Hematopoietic multipotent progenitor cell (in vitro differentiated cells): ENCODE measurements around the gene DALRD3. TPM values are rescaled to one million over a fixed set of nuclear protein-coding genes. Genes with fewer than 3 reads are reported as not detected.

Experiments
- DNase-seq, 3 donors: peaks; one replicate each; pipeline ENCODE4 v3.0.0-alpha.2; 2011 to 2015; ENCODE audit warnings: low read depth in 2 of 3, low spot score in 2 of 3
- small RNA-seq: library from RNA; depleted of rRNA; stranded (forward); fragments of <200 nt; gene quantifications from one replicate; pipeline ENCODE3, GENCODE V24; 2012
- total RNA-seq: library from RNA; depleted of rRNA; stranded (reverse); fragments of >200 nt; gene quantifications from one replicate; pipeline ENCODE4 v1.2.3, GENCODE V29; 2012

DALRD3 gene
- total RNA-seq, 1 donor = 83.7 TPM

GRCh38 chr3:48984663-48985062, 33.7 kb downstream of the DALRD3 start:
- DNase-seq = no peak

DNA sequence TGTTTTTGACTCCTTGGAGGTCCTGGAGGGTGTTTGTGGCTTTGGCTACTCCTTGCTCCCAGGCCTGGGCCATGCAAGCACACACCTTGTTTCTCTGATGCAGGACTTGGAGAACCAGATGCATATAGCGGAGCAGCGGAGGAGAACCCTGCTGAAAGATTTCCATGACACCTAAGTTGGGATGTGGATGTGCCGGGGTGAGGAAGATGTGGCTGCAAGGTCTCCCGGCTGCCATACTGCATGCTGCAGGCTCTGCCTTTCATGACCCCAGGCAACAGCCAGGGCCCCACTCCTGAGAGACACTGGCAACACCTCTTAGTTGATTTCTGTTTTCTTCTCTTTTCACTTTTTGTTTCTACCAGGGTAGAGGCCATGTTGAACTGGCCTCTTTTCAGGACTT, 35.3 kb downstream of the DALRD3 start:
- DNase-seq = no peak

DNA sequence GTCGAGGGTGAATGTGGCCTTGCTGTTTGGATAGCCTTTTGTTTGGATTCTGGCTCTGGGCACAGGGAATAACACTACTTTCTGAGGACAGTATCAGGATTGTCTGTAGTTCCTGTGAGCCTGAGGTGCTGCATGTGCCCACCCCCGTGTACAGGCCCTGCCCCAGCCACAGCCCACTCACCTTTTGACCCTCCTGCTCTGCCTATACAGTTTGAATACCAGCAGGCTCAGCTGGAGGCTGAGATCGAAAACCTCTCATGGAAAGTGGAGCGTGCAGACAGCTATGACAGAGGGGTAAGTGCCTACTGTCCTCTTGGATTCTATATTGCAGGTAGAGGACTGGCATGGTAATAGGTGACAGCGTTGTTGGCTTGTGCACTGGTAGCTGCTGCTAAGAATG, 35.7 kb downstream of the DALRD3 start:
- no peak for DNase-seq

- no peak for DNase-seq
Observed at GRCh38 chr3:48982016-48982415, 36.4 kb downstream of the DALRD3 start.

GRCh38 chr3:48980295-48980694, 38.1 kb downstream of the DALRD3 start:
- no peak for DNase-seq

DNA sequence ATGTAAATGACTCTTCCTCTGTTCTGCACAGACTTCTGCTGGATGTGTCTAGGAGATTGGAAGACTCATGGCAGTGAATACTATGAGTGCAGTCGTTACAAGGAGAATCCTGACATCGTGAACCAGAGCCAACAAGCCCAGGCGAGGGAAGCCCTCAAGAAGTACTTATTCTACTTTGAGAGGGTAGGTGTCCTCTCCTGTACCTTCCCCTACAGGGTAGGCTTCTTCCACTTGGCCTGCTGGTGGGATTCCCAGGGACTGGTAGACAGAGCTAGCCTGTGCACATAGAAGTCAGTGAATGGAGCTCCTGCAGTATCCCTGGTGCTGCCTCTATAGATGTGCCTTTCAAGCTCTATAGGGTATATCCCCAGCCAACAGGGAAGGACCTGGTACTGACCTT, 38.9 kb downstream of the DALRD3 start:
- DNase-seq = no peak

DNA sequence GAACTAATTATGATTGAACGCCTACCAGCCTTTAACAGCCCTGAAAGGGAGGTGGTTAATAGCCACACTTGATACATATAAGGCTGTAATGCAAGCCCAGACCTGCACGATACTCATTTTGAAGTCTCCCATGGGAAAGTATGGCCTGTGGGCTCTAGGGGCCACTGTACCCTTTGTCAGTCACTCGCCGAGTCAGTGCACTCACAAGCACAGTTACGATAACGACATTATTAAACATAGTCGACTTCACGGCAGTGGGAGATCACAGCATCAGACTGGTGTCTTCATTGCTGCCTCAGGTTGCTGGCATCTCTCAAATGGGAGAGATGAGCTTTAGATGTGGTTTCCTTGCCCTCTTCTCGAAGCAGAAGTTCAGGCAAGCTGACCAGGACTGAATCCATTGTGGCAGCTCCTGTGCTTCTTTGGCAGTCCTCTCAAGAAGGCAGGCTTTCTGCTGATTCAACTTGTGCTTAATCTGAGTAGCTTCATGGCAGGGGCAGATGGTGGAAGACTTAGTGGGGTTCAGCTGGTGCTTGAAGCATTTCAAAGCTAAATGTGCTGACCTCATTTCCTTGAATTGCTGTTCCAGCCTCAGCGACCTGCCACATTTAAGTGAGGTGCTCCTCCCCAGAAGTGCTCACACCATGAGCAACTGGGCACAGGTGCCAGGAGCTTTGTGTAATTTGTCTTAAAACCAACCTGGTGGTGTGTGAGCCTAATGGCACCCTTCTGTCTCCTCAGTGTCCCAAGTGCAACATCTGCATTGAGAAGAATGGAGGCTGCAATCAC, 44.1 kb downstream of the DALRD3 start:
- no peak for DNase-seq

- DNase-seq = no peak
Observed at GRCh38 chr3:48970586-48970985, 47.8 kb downstream of the DALRD3 start.

DNA sequence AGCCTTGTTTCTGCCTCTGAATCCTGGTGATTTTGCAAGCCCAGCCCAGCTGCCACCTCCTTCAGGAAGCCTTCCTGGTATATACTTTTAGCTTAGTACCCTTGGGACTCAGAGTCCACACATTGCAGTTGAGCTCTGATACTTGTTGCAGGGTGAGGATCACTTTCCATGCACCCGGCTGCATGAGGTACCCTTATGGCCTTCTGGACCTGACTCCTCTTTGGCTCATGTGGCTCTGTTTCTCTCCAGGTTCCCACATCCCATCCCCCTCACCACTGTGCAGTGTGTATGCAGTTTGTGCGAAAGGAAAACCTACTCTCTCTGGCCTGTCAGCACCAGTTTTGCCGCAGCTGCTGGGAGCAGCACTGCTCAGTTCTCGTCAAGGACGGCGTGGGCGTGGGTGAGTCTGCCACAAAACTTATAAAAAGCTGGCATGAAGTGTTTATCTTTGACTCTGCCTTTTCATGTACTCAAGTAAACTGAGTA, 51.5 kb downstream of the DALRD3 start:
- DNase-seq = no peak

GRCh38 chr3:48966367-48966766, 52.0 kb downstream of the DALRD3 start:
- DNase-seq = no peak

Small RNA genes lying within 50 kb of the gene (small RNA-seq; reads per million reads assigned to genes)
- gene MIR191 (36,688 reads per million, percentile 100 among the genes with 10 or more reads in this experiment), gene MIR425 (1,416 reads per million, percentile 99 among the genes with 10 or more reads in this experiment)

Other genes starting within 250 kb of the DALRD3 start
- 20.5 TPM for gene PRKAR2A, start 170.7 kb downstream of the DALRD3 start, total RNA-seq
- 25.6 TPM for gene SLC25A20, start 119.7 kb downstream of the DALRD3 start, total RNA-seq
- 71.4 TPM for gene ARIH2, start 99.7 kb downstream of the DALRD3 start, total RNA-seq
- gene P4HTM, start 28.3 kb downstream of the DALRD3 start, total RNA-seq = 59.0 TPM
- gene WDR6, start 11.2 kb downstream of the DALRD3 start, total RNA-seq = 344 TPM
- gene NDUFAF3, start 3.5 kb upstream of the DALRD3 start, total RNA-seq = 145 TPM
- 612 TPM for gene IMPDH2, start 10.8 kb upstream of the DALRD3 start, total RNA-seq
- gene QRICH1, start 75.5 kb upstream of the DALRD3 start, total RNA-seq = 127 TPM
- 1,148 TPM for gene QARS1, start 86.2 kb upstream of the DALRD3 start, total RNA-seq
- gene USP19, start 102.2 kb upstream of the DALRD3 start, total RNA-seq = 75.4 TPM
- 78.9 TPM for gene LAMB2, start 114.5 kb upstream of the DALRD3 start, total RNA-seq
- gene CCDC71, start 147.8 kb upstream of the DALRD3 start, total RNA-seq = 61.4 TPM
- gene KLHDC8B, start 153.0 kb upstream of the DALRD3 start, total RNA-seq = 27.5 TPM